Kidney epithelial cell (primary cell): ENCODE data around the gene DNAJB8. TPM values are rescaled to one million over a fixed set of nuclear protein-coding genes. Genes with fewer than 3 reads are reported as not detected.

Source experiments
- DNase-seq: peaks from one replicate; pipeline ENCODE4 v3.0.0-alpha.2; 2010; ENCODE audit warnings: low read depth
- H3K27me3 ChIP-seq: 2 replicates; pipeline ENCODE4 v1.6.0; 2011; ENCODE audit warnings: low read length; ENCODE audit not compliant: control insufficient read depth, insufficient read depth
- H3K36me3 ChIP-seq: 2 replicates; pipeline ENCODE4 v1.5.1; 2011; ENCODE audit warnings: low read length; ENCODE audit not compliant: control insufficient read depth, insufficient read depth
- H3K4me3 ChIP-seq: 2 replicates; pipeline ENCODE4 v1.5.1; 2011; ENCODE audit warnings: low read depth, mild to moderate bottlenecking, control low read depth, low read length
- CTCF ChIP-seq: IDR thresholded peaks from 2 replicates; pipeline ENCODE4 v1.5.1; 2011; ENCODE audit warnings: mild to moderate bottlenecking, moderate library complexity, low read length, control low read depth, inconsistent platforms; ENCODE audit not compliant: insufficient read depth, poor library complexity, severe bottlenecking
- total RNA-seq: library from RNA; depleted of rRNA; stranded (reverse); fragments of >200 nt; gene quantifications from 2 replicates; pipeline ENCODE4 v1.2.3, GENCODE V29; 2015

DNAJB8 gene
- total RNA-seq, 1 donor from 2014 or later: not detected

- DNase-seq: no peak
- H3K27me3 ChIP-seq: peaks cover 65% of the 10 kb centered on the region
- TF ChIP-seq CTCF: no peak
- no peaks in the 10 kb centered on the region for H3K36me3 ChIP-seq
- no peak overlapping the region for H3K4me3 ChIP-seq
Observed at GRCh38 chr3:128435058-128435457, 31.6 kb downstream of the DNAJB8 start.

GRCh38 chr3:128434524-128434923, 32.2 kb downstream of the DNAJB8 start:
- Histone ChIP-seq H3K4me3 (no peak overlapping the region), H3K27me3 (peaks cover 65% of the 10 kb centered on the region), H3K36me3 (no peaks in the 10 kb centered on the region)
- no peak for TF ChIP-seq CTCF
- no peak for DNase-seq

- no peak for TF ChIP-seq CTCF
- Histone ChIP-seq H3K4me3 (no peak overlapping the region), H3K36me3 (no peaks in the 10 kb centered on the region), H3K27me3 (peaks cover 70% of the 10 kb centered on the region)
- no peak for DNase-seq
Observed at GRCh38 chr3:128433837-128434165, 32.9 kb downstream of the DNAJB8 start.

- Histone ChIP-seq H3K27me3 (peaks cover 72% of the 10 kb centered on the region), H3K36me3 (no peaks in the 10 kb centered on the region), H3K4me3 (peak overlapping the region; percentile 16)
- no peak for DNase-seq
- no peak for TF ChIP-seq CTCF
Observed at GRCh38 chr3:128432971-128433836, 33.5 kb downstream of the DNAJB8 start.

- H3K4me3 ChIP-seq: peak overlapping the region; percentile 16
- peaks cover 76% of the 10 kb centered on the region for H3K27me3 ChIP-seq
- no peaks in the 10 kb centered on the region for H3K36me3 ChIP-seq
- no peak for TF ChIP-seq CTCF
- DNase-seq: no peak
Observed at GRCh38 chr3:128432301-128432970, 34.3 kb downstream of the DNAJB8 start.
